Parathyroid adenoma (tissue), 2 donors: ENCODE measurements around the gene MUC15.

Experiments used
- H2AFZ ChIP-seq: fragments of 300-600 bp; sonication (generic); one replicate; pipeline ENCODE4 v1.7.0; 2017; ENCODE audit warnings: antibody characterized with exemption, mild to moderate bottlenecking
- H3K27ac ChIP-seq: fragments of 300-600 bp; sonication (generic); one replicate; pipeline ENCODE4 v1.7.0; 2017
- H3K27me3 ChIP-seq: fragments of 300-600 bp; sonication (generic); one replicate; pipeline ENCODE4 v1.7.0; 2017; ENCODE audit warnings: low read length; ENCODE audit not compliant: control insufficient read depth, insufficient read depth
- H3K36me3 ChIP-seq: fragments of 300-600 bp; sonication (generic); one replicate; pipeline ENCODE4 v1.7.0; 2017; ENCODE audit warnings: low read length; ENCODE audit not compliant: control insufficient read depth, insufficient read depth
- H3K4me1 ChIP-seq: fragments of 300-600 bp; sonication (generic); one replicate; pipeline ENCODE4 v1.7.0; 2017; ENCODE audit warnings: control low read depth
- H3K4me2 ChIP-seq: fragments of 300-600 bp; sonication (generic); one replicate; pipeline ENCODE4 v1.7.0; 2017; ENCODE audit warnings: low read length
- H3K4me3 ChIP-seq: fragments of 300-600 bp; sonication (generic); one replicate; pipeline ENCODE4 v1.7.0; 2017; ENCODE audit warnings: low read depth, low read length
- H3K79me2 ChIP-seq: fragments of 300-600 bp; sonication (generic); one replicate; pipeline ENCODE4 v1.7.0; 2017; ENCODE audit warnings: control low read depth
- H3K9ac ChIP-seq: fragments of 300-600 bp; sonication (generic); one replicate; pipeline ENCODE4 v1.7.0; 2017; ENCODE audit warnings: mild to moderate bottlenecking
- H3K9me3 ChIP-seq: fragments of 300-600 bp; sonication (generic); one replicate; pipeline ENCODE4 v1.7.0; 2017; ENCODE audit warnings: low read length; ENCODE audit not compliant: control insufficient read depth
- CTCF ChIP-seq: fragments of 300-600 bp; sonication (generic); IDR thresholded peaks from one replicate; pipeline ENCODE4 v1.7.0; 2017; ENCODE audit warnings: antibody characterized with exemption, mild to moderate bottlenecking
- donor health status: primary hyperparathyroidism.

The MUC15 gene

GRCh38 chr11:26587073-26587472 lies 15.0 kb upstream of the MUC15 start:
- Histone ChIP-seq H3K27me3 (no peaks in the 10 kb centered on the region), H3K4me3 (no peak overlapping the region), H2AFZ (no peak overlapping the region), H3K27ac (no peak overlapping the region), H3K79me2 (no peaks in the 10 kb centered on the region), H3K9ac (no peak overlapping the region), H3K36me3 (no peaks in the 10 kb centered on the region), H3K4me2 (no peak overlapping the region), H3K9me3 (no peaks in the 10 kb centered on the region), H3K4me1 (no peaks in the 10 kb centered on the region)
- TF ChIP-seq CTCF, result no peak

DNA sequence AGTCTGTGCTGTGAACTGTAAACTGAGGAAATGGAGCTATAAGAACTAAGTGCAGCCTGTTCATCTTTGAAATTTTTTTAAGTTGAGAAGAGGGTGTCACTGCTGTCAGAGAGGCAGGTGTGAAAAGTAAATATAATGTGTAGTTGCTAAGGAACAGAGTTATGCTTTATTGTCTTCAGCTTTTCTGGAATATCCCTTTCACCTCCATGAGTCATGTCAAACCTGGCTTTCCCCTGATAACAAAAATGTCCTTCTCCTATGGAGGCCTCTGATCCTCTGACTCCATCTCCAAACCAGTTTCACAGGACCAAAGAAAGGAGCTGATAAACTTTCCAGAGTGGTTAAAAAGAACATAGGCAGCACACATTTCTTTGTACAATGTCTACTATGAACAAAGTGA lies 12.8 kb upstream of the MUC15 start:
- Histone ChIP-seq H2AFZ (no peak overlapping the region), H3K4me3 (no peak overlapping the region), H3K4me2 (no peak overlapping the region), H3K4me1 (no peaks in the 10 kb centered on the region), H3K9ac (no peak overlapping the region), H3K79me2 (no peaks in the 10 kb centered on the region), H3K27me3 (no peaks in the 10 kb centered on the region), H3K36me3 (no peaks in the 10 kb centered on the region), H3K9me3 (no peaks in the 10 kb centered on the region), H3K27ac (no peak overlapping the region)
- no peak for TF ChIP-seq CTCF

GRCh38 chr11:26583550-26583949 lies 11.5 kb upstream of the MUC15 start:
- Histone ChIP-seq H3K27ac (no peak overlapping the region), H2AFZ (no peak overlapping the region), H3K36me3 (no peaks in the 10 kb centered on the region), H3K9ac (no peak overlapping the region), H3K4me2 (no peak overlapping the region), H3K79me2 (no peaks in the 10 kb centered on the region), H3K9me3 (no peaks in the 10 kb centered on the region), H3K4me3 (no peak overlapping the region), H3K27me3 (no peaks in the 10 kb centered on the region), H3K4me1 (no peaks in the 10 kb centered on the region)
- TF ChIP-seq CTCF, result no peak

DNA sequence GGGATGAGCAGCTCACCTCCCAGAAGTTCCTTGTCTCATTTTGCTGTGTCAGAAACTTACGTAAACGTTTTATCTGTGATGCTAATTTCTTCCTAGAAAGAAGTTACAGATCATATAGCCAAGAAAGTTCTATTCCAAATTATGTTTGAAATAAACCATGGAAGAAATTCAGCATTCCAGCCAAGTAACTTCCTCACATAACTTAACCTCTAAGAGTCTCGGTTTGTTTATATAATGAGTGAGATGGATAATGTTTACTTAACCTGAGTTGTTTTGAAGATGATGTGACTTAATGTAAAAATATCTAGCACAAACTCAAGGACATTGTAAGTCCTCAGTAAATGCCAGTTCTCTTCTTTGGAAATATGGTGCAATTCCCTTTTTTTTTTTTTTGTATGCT lies 8.9 kb upstream of the MUC15 start:
- H3K27ac ChIP-seq, result no peak overlapping the region

More for the DNA sequence above, 8.9 kb upstream of the MUC15 start:
- H3K4me1 ChIP-seq, result no peaks in the 10 kb centered on the region
- H3K27me3 ChIP-seq, result no peaks in the 10 kb centered on the region
- no peaks in the 10 kb centered on the region for H3K79me2 ChIP-seq
- no peak overlapping the region for H3K4me2 ChIP-seq
- no peak for TF ChIP-seq CTCF
- no peaks in the 10 kb centered on the region for H3K9me3 ChIP-seq
- no peak overlapping the region for H3K4me3 ChIP-seq
- H3K9ac ChIP-seq, result no peak overlapping the region
- H2AFZ ChIP-seq, result no peak overlapping the region
- H3K36me3 ChIP-seq, result no peaks in the 10 kb centered on the region
